ENCODE results near the gene ABCA10.
"Not testable (repeated sequence)": the region's sequence is repeated elsewhere in the genome, so short reads cannot be mapped to it uniquely, and the experiment has no call there.

Gene ABCA10

DNA sequence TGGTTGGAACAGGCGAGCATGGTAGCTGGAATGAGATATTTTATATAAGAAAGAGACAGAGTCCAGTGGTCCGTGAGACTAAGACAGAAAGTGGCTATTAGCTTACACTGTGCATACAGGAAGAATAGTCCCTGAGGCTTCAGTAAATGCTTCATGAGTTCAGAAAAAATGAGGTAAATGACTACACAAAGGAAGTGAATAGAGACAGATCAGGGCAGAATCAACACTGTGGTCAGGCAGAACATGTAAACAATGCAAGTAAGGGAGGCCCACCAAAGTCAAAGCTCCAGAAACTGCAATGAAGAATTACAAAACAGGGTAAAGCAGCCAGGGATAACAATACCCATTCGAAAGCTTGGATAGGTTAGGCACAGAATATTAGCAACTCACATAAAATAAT lies 4.8 kb downstream of the ABCA10 start:
- DNase-seq: no peak

DNA sequence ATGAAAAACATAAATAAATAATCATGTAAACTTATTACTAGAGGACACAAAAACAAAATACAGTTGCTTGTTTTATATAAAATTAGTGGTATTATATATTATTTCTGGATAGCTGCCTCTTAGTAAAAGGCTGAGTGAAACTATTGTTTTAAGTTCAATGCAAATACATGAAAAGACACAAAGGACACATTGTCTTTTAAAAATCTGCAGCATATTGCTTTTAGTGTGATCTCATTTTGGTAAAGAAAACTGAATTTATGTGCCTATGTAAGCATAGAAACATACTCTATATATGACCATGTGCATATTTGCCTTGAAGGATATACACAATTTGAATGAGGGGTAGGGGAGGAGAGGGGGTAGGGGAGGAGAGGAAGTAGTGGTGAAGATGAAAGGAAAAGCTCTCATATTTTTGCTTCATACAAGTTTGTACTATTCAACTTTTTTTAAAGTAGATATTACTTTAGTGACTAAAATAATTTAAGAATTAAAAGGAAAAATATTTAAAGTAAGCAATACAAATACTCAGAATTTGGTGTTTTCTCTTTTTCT lies 5.8 kb downstream of the ABCA10 start:
- no peak for DNase-seq

DNA sequence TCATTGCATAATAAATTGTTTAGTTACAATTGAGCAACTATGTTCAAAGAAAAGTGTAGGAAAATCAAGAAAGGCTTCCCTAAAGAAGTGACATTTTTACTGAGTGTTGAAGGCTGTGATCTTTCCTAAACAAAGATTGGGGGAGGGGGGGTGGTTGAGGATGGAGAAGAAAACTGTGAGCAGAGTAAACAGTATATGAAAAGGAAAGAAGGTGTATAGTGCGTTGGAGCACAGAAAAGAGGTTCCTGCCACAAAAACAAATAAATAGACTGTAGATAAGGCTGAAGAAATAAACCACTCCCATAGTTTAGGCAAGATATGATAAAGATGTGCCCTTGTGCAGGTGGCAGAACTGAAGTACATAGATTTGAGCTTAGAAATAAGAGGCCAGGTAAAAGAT lies 8.5 kb downstream of the ABCA10 start:
- DNase-seq: no peak

DNA sequence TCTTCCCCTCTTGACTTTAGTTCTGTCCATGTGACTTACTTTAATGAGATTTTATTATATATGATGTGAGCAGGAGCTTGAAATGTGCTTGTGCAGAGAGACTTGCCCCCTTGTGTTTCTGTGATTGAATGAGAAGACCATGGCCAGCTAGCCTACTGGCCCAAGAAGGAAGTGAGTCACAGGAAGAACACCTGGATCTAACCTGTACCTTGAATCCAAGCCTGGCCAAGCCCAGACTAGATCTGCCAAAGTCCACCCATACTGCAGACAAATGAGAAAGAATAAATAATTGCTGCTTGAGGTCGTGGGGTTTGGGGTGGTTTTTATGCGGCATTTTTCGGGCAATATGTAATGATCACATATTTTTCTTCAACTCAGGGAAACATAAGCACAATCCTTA lies 9.6 kb downstream of the ABCA10 start:
- DNase-seq: no peak

DNA sequence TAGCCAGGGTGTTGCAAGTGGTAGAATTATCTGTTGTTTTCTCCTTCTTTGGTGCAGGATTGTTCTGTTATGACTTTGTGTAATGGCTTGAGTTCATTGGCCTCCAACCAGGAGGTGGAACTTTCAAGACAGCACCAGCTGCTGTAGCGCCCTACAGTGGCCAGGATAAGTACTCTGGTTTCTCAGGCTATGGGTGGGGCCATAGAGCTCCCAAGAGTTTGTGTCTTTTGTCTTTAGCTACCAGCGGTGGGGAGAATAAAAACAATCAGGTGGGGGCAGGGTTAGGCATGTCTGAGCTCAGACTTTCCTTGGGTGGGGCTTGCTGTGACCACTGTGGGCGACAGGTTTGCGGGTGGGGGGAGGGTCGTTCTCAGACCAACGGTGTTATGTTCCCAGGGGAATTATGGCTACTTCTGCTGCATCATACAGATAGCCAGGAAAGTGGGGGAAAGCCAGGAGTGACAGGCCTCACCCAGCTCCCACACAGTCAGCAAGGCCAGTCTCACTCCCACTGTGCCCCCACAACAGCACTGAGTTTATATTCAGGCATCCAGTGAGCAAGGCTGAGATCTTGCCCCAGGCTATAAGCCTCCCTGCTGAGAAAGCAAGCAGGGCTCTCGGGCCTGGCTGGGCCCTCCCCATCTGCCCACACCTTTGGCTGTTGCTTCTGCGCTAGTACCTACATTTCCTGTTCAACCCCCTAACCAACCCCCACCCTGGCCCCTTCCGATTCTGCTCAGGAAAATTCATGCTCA lies 15.4 kb downstream of the ABCA10 start:
- no peak for DNase-seq

DNA sequence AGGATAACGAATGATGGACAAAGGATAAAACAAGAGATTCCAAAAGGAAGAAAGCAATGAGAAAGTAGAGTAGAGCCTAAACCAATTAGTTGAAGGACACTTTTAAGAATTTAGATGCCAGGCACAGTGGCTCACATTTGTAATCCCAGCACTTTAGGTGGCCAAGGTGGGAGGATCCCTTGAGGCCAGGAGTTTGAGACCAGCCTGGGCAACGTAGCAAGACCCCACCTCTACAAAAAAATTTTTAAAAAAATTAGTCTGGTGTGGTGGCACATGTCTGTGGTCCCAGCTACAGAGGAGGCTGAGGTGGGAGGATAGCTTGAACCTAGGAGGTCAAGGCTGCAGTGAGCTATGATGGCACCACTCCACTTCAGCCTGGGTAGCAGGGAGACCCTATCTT lies 20.0 kb downstream of the ABCA10 start:
- no peak for DNase-seq

DNA sequence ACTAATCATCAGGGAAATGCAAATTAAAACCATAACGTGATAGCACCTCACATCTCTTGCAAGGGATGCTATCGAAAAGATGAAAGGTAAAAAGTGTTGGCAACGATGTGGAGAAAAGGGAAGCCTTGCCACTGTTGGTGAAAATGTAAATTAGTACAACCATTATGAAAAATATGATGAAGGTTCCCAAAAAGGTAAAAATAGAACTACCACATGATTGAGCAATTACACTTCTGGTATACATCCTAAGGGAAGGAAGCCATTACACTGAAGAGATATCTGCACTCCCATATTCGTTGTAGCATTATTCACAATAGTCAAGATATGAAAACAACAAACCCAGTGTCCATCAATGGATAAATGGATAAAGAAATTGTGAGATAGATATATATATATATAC lies 21.5 kb downstream of the ABCA10 start:
- DNase-seq: no peak

DNA sequence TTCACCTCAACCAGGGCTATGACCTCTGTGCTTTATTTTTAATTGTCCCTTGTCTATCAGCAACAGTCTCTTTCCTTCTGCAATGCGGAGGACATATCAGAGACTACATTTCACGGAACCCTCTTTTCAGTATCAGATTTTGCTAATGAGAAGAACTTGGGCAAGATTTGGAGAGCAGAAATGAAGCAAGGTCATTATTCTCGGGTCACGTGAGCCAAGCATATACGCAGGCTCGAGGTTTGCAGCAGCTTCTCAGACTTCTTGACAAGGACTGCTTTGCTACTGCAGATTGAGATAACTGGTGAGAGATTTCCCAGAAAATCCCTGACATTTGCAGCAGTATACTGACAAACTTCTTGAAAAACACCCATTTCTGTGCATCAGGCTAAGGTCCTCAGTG lies 30.4 kb downstream of the ABCA10 start:
- DNase-seq: no peak

DNA sequence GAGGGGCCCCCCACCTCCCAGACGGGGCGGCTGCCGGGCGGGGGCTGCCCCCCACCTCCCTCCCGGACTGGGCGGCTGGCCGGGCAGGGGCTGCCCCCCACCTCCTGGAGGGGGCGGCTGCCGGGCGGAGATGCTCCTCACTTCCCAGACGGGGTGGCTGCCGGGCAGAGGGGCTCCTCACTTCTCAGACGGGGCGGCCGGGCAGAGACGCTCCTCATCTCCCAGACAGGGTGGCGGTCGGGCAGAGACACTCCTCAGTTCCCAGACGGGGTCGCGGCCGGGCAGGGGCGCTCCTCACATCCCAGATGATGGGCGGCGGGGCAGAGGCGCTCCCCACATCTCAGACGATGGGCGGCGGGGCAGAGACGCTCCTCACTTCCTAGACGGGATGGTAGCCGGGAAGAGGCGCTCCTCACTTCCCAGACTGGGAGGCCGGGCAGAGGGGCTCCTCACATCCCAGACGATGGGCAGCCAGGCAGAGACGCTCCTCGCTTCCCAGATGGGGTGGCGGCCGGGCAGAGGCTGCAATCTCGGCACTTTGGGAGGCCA lies 32.4 kb downstream of the ABCA10 start:
- DNase-seq: not testable (repeated sequence)

DNA sequence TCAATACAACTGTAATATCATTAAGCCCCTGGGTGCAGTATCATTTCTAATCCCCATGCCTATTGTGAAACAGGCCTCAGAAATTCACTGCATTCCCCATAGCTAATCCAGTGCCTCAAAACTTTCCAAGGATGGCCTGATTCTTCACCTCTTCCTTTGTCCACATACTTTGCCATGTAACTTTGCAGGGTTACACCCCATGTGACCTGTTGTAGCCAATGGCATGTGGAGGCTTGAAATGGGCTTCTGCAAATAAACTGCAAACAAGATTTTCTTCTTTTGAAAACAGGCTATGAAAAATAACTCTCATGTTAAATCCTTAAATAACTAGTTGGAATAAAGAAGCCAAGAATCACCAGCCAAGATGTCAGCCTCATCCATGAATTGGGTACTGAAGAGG lies 35.9 kb downstream of the ABCA10 start:
- DNase-seq: no peak

DNA sequence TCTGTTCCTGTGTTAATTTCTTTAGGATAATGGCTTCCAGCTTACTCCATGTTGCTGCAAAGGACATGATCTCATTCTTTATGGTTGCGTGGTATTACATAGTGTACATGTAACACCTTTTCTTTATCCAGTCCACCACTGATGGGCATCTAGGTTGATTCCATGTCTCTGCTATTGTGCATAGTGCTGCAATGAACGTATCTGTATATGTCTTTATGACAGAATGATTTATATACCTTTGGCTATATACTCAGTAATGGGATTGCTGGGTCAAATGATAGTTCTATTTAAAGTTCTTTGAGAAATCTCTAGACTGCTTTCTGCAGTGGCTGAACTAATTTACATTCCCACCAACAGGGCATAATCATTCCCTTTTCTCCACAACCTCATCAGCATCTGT lies 39.8 kb downstream of the ABCA10 start:
- DNase-seq: no peak

DNA sequence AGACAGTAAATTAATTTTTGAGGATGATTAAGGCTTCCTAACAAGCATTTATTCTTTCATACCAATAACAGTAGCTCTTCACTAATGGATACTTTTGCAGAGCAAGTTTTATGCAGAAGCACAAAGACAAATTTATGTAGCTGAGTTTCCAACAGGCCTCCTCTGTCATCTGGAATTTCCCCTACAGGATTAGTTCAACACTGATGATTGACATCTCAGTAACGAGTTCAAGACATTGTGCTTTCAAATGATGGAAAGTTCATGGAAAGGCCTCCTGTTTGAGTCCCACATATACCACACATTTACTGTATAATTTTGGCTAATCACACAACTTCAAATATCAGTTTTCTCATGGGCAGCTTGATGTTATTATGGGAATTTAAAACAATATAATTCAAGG lies 40.6 kb downstream of the ABCA10 start:
- DNase-seq: no peak

DNA sequence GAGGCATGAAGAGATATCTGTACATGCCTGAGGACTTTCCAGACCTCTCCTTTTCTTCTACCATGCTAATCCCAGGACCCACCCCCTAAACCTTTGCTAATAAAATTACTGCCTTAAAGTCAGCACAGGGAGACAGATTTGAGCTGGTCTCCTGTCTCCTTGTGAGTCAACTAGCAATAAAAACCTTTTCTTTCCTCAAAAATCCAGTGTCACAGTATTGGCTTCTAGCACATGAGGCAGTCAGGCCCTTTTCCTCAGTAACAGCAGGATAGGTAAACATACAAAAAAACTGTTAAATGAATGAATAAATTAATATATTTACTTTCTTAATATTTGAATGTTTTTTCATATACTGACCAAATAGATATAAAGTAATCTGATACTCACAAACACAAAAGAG lies 41.3 kb downstream of the ABCA10 start:
- no peak for DNase-seq

DNA sequence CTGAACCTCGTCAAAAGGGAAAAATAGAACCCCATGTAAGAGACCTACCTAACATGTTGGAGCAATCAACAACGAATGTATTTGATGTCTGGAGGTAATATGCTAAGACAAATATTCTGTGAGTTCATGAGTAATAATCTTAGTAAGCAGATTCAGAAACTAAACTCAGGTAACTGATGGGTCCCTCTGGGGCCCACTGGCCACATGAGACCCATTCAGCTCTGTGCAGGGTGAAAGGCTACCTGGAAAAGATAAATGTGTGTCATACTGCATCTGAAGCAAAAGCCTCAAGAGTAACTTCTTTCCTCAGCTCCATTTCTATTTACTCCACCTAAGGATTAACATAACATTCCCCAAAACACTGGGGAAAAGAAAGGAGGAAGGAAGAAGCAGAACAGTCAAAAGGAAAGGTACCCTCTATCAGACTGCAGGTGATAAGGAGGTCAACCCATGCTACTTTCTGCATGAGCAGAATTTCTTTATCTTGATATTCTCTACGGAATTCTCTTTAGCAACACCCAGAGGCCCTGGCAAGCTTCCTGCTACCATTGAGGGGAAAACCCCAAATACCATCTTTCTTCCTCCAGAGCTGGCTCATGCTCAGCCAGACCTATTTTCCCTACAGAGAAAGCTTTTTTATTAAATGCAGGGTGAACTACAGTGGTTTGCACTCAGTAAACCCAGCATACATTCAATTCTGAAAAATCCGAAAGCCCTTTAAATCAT lies 49.2 kb downstream of the ABCA10 start:
- no peak for DNase-seq

DNA sequence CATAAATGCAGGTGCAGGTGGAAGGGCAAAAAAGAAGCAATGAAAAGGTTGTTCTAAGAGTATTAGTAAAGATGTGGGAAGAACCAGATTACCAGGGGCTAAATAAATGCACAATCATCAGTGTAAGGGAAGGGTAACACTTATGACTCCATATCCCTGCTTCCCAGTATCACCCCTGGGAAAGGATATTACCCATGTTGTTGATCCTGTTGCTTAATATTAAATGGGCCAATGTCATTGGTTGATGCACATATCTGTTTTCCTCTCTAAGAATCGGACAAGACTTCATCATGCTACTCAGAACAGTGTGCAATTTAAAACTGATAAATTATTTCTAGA lies 52.2 kb downstream of the ABCA10 start:
- DNase-seq: no peak

DNA sequence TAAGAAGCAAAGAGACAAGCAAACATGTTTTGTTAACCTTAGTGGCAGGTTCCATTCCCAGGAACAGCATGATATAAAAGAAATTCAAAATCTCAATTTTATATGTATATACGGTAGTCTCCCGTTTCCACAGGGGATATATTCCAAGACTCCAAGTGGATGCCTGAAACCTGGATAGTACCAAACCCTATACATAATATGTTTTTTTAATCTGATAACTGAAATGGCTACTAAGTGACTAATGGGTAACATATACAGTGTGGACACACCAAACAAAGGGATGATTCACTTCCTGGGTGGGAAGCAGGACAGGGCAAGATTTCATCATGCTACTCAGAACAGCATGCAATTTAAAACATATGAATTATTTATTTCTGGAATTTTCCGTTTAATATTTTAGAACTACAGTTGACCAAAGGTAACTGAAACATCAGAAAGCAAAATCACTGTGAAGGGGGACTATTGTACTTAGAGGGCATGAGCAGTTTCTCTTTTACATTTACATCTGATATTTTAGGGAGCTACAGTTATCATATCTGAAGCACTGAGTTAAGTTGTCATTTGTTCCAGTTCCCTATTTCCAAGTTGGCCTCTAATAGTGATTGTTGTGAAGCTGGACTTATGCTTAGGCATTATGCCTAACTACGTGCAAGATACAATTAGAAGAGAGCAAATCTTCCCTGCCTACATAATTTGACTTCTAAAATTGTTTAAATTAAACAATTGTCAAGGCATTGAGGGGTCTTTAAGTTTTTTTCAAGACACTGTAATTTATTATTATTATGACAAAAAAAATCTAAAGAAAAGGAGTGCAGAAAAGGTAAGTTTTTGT lies 52.8 kb downstream of the ABCA10 start:
- DNase-seq: no peak

DNA sequence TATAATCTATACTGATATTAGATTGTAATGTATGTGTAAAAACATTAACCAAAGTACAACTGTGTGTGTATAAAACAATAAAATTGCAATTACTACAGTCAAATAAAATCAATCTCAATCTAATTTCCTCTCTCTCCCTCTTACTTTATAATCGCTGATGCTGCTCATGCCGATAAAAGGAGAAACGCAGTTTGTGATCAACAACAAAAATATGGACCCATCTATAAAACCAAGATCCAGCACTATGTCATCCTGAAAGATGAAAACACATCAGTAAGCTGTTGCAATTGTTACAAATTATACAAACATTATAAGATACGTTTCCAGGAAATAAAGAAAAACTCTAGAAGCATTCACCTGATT lies 53.4 kb downstream of the ABCA10 start:
- DNase-seq: no peak

DNA sequence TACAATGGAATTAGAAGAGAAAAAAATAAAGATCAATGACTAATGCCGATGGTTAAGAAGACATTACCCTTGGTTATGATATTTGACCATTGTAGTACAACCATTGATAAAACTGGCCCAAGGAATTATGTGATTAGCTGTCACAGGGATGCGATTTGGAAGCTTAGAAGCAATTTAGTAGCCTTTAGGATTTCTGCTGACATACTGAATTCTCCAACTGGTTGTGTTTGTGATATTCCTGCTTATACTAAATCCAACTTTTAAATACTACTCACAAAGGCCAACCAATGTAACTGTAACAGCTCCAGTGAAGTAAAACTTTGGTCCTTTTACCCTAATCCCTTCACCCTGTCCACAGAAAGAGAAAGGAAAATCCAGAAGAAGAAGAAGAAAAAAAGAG lies 55.5 kb downstream of the ABCA10 start:
- no peak for DNase-seq

DNA sequence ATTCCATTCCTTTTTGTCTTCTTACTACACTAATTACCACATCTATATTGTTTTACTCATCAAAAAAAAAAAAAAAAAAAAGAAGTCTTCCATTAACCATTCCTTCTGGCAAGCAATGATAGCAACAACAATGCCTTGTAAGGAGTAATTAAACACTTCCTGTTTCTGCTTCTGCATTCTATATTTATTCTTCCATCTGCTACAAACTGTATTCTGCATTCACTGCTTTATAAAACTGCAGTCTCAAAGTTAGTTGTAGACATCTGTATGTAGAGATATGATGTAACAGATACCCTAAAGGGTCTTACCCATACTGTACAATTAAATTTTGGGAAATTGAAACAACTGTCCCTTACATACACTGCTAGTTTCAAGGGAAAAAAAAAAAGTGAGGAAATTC lies 58.2 kb downstream of the ABCA10 start:
- no peak for DNase-seq

DNA sequence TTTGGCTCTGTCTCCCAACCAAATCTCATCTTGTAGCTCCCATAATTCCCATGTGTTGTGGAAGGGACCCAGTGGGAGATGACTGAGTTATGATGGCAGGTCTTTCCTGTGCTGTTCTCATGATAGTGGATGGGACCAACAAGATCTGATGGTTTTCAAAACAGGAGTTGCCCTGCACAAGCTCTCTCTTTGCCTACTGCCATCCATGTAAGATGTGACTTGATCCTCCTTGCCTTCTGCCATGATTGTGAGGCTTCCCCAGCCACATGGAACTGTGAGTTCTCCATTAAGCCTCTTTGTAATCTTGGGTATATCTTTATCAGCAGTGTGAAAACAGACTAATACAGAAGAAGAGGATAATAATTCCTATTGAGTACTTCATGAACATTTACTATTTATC lies 60.0 kb downstream of the ABCA10 start:
- not testable (repeated sequence) for DNase-seq

DNA sequence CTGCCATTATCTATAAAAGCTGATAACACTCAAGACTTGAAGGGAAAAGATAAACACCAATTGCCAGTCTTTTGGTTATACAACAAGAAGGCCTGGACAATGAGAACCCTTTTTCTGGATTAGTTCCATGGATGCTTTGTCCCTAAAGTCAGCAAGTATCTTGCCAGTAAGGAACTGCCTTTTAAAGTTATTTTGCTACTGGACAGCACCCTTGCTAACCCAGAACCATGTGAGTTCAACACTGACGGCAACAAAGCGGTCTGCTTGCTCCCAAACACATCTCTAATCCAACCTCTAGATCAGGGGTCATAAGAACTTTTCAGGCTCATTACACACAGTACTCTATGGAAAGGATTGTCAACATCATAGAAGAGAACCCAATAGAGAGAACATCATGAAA lies 61.7 kb downstream of the ABCA10 start:
- DNase-seq: no peak

DNA sequence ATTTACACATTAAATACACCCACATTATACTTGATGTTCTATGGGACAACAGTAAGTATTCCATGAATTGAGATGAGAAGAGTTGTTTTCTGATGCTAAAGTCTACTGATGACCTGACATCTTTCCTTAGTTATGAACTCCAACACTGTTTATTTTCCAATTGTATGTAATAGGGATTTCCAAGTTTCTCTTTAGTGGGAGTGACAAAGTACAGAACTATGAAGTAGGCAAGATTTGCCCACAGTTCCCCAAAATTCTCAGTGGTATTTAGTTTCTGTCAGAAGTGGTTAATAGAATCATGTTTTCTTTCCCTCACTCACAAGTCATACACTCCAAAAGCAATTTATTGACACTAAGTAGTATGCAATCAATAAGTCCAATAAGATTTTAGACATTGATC lies 64.4 kb downstream of the ABCA10 start:
- no peak for DNase-seq

DNA sequence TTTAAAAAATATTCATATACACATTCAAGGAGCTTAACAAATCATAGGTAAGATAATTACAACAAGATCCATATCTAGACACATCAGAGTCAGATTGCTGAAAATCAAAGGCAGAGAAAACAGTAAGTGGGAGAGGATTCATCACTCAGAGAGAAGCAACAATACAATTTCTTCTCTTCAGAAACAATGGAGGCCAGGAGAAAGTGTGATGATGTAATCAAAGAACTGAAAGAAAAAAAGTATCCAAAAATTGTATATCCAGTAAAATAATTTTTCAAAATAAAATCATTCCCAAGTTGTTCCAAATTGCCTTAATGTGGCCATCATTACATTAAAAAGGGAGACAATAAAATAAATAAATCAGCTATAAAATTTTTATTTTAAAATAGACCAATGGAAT lies 69.2 kb downstream of the ABCA10 start:
- no peak for DNase-seq

DNA sequence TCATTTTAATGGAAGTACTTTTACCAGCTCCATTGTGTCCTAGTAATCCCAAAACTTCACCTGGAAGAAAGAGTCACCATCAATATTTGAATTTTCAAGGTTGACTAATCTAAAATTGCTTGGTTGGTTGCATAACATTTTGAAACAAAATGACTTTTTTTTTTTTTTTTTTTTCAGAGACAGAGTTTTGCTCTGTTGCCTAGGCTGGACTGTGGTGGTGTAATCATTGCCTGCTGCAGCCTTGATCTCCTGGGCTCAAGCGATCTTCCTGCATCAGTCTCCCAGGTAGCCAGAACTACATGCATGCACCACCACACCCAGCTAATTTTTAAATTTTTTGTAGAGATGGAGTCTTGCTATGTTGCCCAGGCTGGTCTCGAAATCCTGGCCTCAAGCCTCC lies 74.4 kb downstream of the ABCA10 start:
- DNase-seq: no peak
